SK-N-SH (cell line): Measurements from ENCODE around the gene CADM1. TPM values are rescaled to one million over a fixed set of nuclear protein-coding genes. Genes with fewer than 3 reads are reported as not detected.

Experiments used
- CTCF ChIA-PET: fragments of 300-600, 350-600 bp; formaldehyde crosslinking; extraction: SDS; loops from one replicate; lab custom pipeline; 2021; lab: Yijun Ruan, JAX
- POLR2A ChIA-PET: fragments of 350-600 bp; sonication (Branson Sonifier 250); formaldehyde crosslinking; extraction: SDS; loops from one replicate; lab custom pipeline; 2020; ENCODE audit warnings: antibody characterized with exemption, inconsistent platforms; lab: Yijun Ruan, JAX
- DNase-seq: peaks from one replicate; pipeline ENCODE4 v3.0.0; 2012
- H2AFZ ChIP-seq: fragments of 200-600 bp; sonication (generic); 2 replicates; pipeline ENCODE4 v1.8.1; 2016; ENCODE audit warnings: antibody characterized with exemption, mild to moderate bottlenecking, low read depth
- H3F3A ChIP-seq: fragments of 200-600 bp; sonication (generic); replicated peaks from 2 replicates; pipeline ENCODE3; 2016; ENCODE audit warnings: antibody characterized with exemption, mild to moderate bottlenecking; ENCODE audit not compliant: insufficient read depth
- H3K27ac ChIP-seq, 2 experiments: fragments of 200-500 bp in 1 of 2; fragments of 200-600 bp in 1 of 2; sonication (Bioruptor generic) in 1 of 2; sonication (generic), shearing (Covaris generic) in 1 of 2; 2 replicates each; pipeline versions ENCODE4 v1.5.1 to v1.6.1; 2014 to 2016; ENCODE audit warnings: low read depth in 2 of 2, inconsistent platforms in 1 of 2, low read length in 1 of 2, mild to moderate bottlenecking in 1 of 2, mixed read lengths in 1 of 2
- H3K27me3 ChIP-seq: fragments of 200-600 bp; sonication (generic), shearing (Covaris generic); 2 replicates; pipeline ENCODE4 v1.6.1; 2016; ENCODE audit warnings: mixed run types; ENCODE audit not compliant: insufficient read depth
- H3K36me3 ChIP-seq, 2 experiments: fragments of 200-500 bp in 1 of 2; fragments of 200-600 bp in 1 of 2; sonication (Bioruptor generic) in 1 of 2; sonication (generic) in 1 of 2; replicated peaks in 1 of 2; 2 replicates each; pipeline versions ENCODE3 to v1.5.1; 2014 to 2016; ENCODE audit warnings: low read length in 1 of 2, mild to moderate bottlenecking in 1 of 2; ENCODE audit not compliant: insufficient read depth in 2 of 2, control insufficient read depth in 1 of 2
- H3K4me1 ChIP-seq, 2 experiments: fragments of 200-500 bp in 1 of 2; fragments of 200-600 bp in 1 of 2; sonication (Bioruptor generic) in 1 of 2; sonication (generic), shearing (Covaris generic) in 1 of 2; 2 replicates each; pipeline versions ENCODE4 v1.5.1 to v1.6.1; 2014 to 2016; ENCODE audit warnings: low read depth in 1 of 2, low read length in 1 of 2, mixed run types in 1 of 2; ENCODE audit not compliant: insufficient read depth in 2 of 2, control insufficient read depth in 1 of 2
- H3K4me2 ChIP-seq: fragments of 200-600 bp; sonication (generic), shearing (Covaris generic); 2 replicates; pipeline ENCODE4 v1.6.1; 2017; ENCODE audit warnings: mixed run types
- H3K4me3 ChIP-seq, 2 experiments: fragments of 200-500 bp in 1 of 2; fragments of 200-600 bp in 1 of 2; sonication (Bioruptor generic) in 1 of 2; sonication (generic), shearing (Covaris generic) in 1 of 2; 2 replicates each; pipeline versions ENCODE4 v1.5.1 to v1.8.1; 2014 to 2016; ENCODE audit warnings: low read depth in 2 of 2, inconsistent platforms in 1 of 2, low read length in 1 of 2, mild to moderate bottlenecking in 1 of 2, mixed read lengths in 1 of 2, moderate library complexity in 1 of 2
- H3K79me2 ChIP-seq: fragments of 200-600 bp; sonication (generic); 2 replicates; pipeline ENCODE4 v1.8.1; 2017; ENCODE audit warnings: mild to moderate bottlenecking; ENCODE audit not compliant: insufficient read depth
- H3K9ac ChIP-seq: fragments of 200-600 bp; sonication (generic); 2 replicates; pipeline ENCODE4 v1.6.1; 2017; ENCODE audit warnings: mixed run types
- H3K9me2 ChIP-seq: fragments of 200-600 bp; sonication (generic); 2 replicates; pipeline ENCODE4 v1.6.1; 2017; ENCODE audit warnings: mixed run types
- H3K9me3 ChIP-seq: fragments of 200-600 bp; sonication (generic); 2 replicates; pipeline ENCODE4 v1.6.1; 2017; ENCODE audit warnings: mixed run types, mild to moderate bottlenecking, moderate library complexity
- H4K20me1 ChIP-seq: fragments of 200-600 bp; sonication (generic); 2 replicates; pipeline ENCODE4 v1.6.1; 2017; ENCODE audit warnings: mild to moderate bottlenecking, mixed run types; ENCODE audit not compliant: insufficient read depth
- CHD2 ChIP-seq: fragments of 150-350 bp; IDR thresholded peaks from 2 replicates; pipeline ENCODE4 v1.6.1; 2018; ENCODE audit warnings: low read length; ENCODE audit not compliant: partially characterized antibody
- CTCF ChIP-seq: fragments of 200-600 bp; sonication (generic); IDR thresholded peaks from 2 replicates; pipeline ENCODE4 v1.6.1; 2017; ENCODE audit warnings: antibody characterized with exemption, mild to moderate bottlenecking, moderate library complexity
- ELF1 ChIP-seq: IDR thresholded peaks from 2 replicates; pipeline ENCODE4 v1.4.0; 2012
- EP300 ChIP-seq, 2 experiments: IDR thresholded peaks; 2 replicates each; pipeline versions ENCODE4 v1.4.0 to v1.6.1; 2012; ENCODE audit warnings: borderline replicate concordance in 1 of 2, low read depth in 1 of 2, low read length in 1 of 2
- EZH2phosphoT487 ChIP-seq: fragments of 200-600 bp; sonication (generic); IDR thresholded peaks from 2 replicates; pipeline ENCODE4 v1.6.1; 2017; ENCODE audit warnings: low read depth, mixed run types, mild to moderate bottlenecking, antibody characterized with exemption, moderate library complexity, borderline replicate concordance
- FOSL2 ChIP-seq: IDR thresholded peaks from 2 replicates; pipeline ENCODE4 v1.4.0; 2012; ENCODE audit warnings: low read depth, mild to moderate bottlenecking, moderate library complexity, borderline replicate concordance
- FOXM1 ChIP-seq: IDR thresholded peaks from 2 replicates; pipeline ENCODE4 v1.4.0; 2012; ENCODE audit warnings: low read depth, mild to moderate bottlenecking
- GABPA ChIP-seq: IDR thresholded peaks from 2 replicates; pipeline ENCODE4 v1.4.0; 2012; ENCODE audit warnings: low read depth, mild to moderate bottlenecking
- GATA2 ChIP-seq: sonication (generic); formaldehyde crosslinking; IDR thresholded peaks from 2 replicates; pipeline ENCODE4 v1.5.0; 2020; ENCODE audit warnings: mild to moderate bottlenecking, missing genetic modification reagents
- JUND ChIP-seq: IDR thresholded peaks from 2 replicates; pipeline ENCODE4 v1.4.0; 2012
- MAX ChIP-seq: IDR thresholded peaks from 2 replicates; pipeline ENCODE4 v1.4.0; 2012; ENCODE audit warnings: low read depth
- MEF2A ChIP-seq: IDR thresholded peaks from 2 replicates; pipeline ENCODE4 v1.4.0; 2012; ENCODE audit warnings: low read depth, borderline replicate concordance
- MXI1 ChIP-seq: IDR thresholded peaks from 2 replicates; pipeline ENCODE4 v1.6.1; 2012; ENCODE audit warnings: mild to moderate bottlenecking, low read depth, low read length, improper control_type of control experiment
- NFIC ChIP-seq: IDR thresholded peaks from 2 replicates; pipeline ENCODE4 v1.4.0; 2012; ENCODE audit warnings: borderline replicate concordance
- NRF1 ChIP-seq: IDR thresholded peaks from 2 replicates; pipeline ENCODE4 v1.6.1; 2012; ENCODE audit warnings: low read depth, mild to moderate bottlenecking, low read length
- POLR2AphosphoS5 ChIP-seq: IDR thresholded peaks from 2 replicates; pipeline ENCODE4 v1.6.1; 2012; ENCODE audit warnings: low read depth, low read length
- RAD21 ChIP-seq: IDR thresholded peaks from 2 replicates; pipeline ENCODE4 v1.6.1; 2012; ENCODE audit warnings: mild to moderate bottlenecking, low read length
- RCOR1 ChIP-seq: fragments of 150-350 bp; IDR thresholded peaks from 2 replicates; pipeline ENCODE4 v1.6.1; 2017; ENCODE audit warnings: antibody characterized with exemption, low read length
- RFX5 ChIP-seq: IDR thresholded peaks from 2 replicates; pipeline ENCODE4 v1.6.1; 2012; ENCODE audit warnings: mild to moderate bottlenecking, improper control_type of control experiment, low read length
- RXRA ChIP-seq: IDR thresholded peaks from 2 replicates; pipeline ENCODE4 v1.4.0; 2012; ENCODE audit warnings: low read depth, mild to moderate bottlenecking, borderline replicate concordance
- SIN3A ChIP-seq: IDR thresholded peaks from 2 replicates; pipeline ENCODE4 v1.6.1; 2012; ENCODE audit warnings: low read depth, mild to moderate bottlenecking, low read length, moderate library complexity, borderline replicate concordance
- SMC3 ChIP-seq: IDR thresholded peaks from 2 replicates; pipeline ENCODE4 v1.6.1; 2012; ENCODE audit warnings: low read depth, low read length, improper control_type of control experiment
- TAF1 ChIP-seq: IDR thresholded peaks from 2 replicates; pipeline ENCODE4 v1.6.1; 2012; ENCODE audit warnings: low read depth, mild to moderate bottlenecking, low read length, moderate library complexity, borderline replicate concordance
- TCF12 ChIP-seq: IDR thresholded peaks from 2 replicates; pipeline ENCODE4 v1.4.0; 2012
- USF1 ChIP-seq: IDR thresholded peaks from 2 replicates; pipeline ENCODE4 v1.4.0; 2012; ENCODE audit warnings: low read depth, borderline replicate concordance
- YY1 ChIP-seq: IDR thresholded peaks from 2 replicates; pipeline ENCODE4 v1.4.0; 2012; ENCODE audit warnings: low read depth, mild to moderate bottlenecking
- WGBS: methylation state at CpG from one replicate; pipeline ENCODE4 v1.1.6; 2017; ENCODE audit warnings: low lambda C conversion rate; 5-methylcytosine and 5-hydroxymethylcytosine counted together
- polyA plus RNA-seq, 3 experiments: library from polyadenylated mRNA; depleted of rRNA; stranded (reverse); fragments of >200 nt; gene quantifications; 2 replicates each; pipeline ENCODE4 v1.2.3, GENCODE V29; 2012

The CADM1 gene
- polyA plus RNA-seq, 1 of the 3 experiments (the other 2 are of a cell fraction), result 7.9 TPM

- H3K36me3 ChIP-seq, result no peaks in the 10 kb centered on the region
- no peaks in the 10 kb centered on the region for H4K20me1 ChIP-seq
- no peaks in the 10 kb centered on the region for H3K27me3 ChIP-seq
- no peaks in the 10 kb centered on the region for H3F3A ChIP-seq
- H2AFZ ChIP-seq, result no peak overlapping the region
- POLR2A ChIA-PET, result no interaction called here
- H3K9me2 ChIP-seq, result no peaks in the 10 kb centered on the region
- CTCF ChIA-PET, result interaction anchor here (1.3 kb wide), 2 partner anchors 29 to 58 kb away, joined by 3 to 4 read pairs; no protein-coding TSS in a partner anchor
- no peak for DNase-seq
- H3K4me3 ChIP-seq, result no peak overlapping the region
- peaks cover 0 to 27% of the 10 kb centered on the region in 2 experiments; a peak in 2 of 4 replicates for H3K4me1 ChIP-seq
- H3K4me2 ChIP-seq, result no peak overlapping the region
- 77% methylated on average over 3 of the region's 3 CpGs for WGBS
- no peaks in the 10 kb centered on the region for H3K9me3 ChIP-seq
- TF ChIP-seq SIN3A (no peak), MAX (no peak), POLR2AphosphoS5 (no peak), ELF1 (no peak), TCF12 (no peak), JUND (no peak), GATA2 (CRISPR knock-in tag) (no peak), NRF1 (no peak), RXRA (no peak), YY1 (no peak), FOSL2 (no peak), SMC3 (no peak), EP300 (IDR thresholded peaks at IDR 0.05; ENCODE audit: borderline replicate concordance in 1 of 2, low read depth in 1 of 2, low read length in 1 of 2) (no peak)
- H3K79me2 ChIP-seq, result no peaks in the 10 kb centered on the region
- H3K27ac ChIP-seq, result no peak overlapping the region
- H3K9ac ChIP-seq, result no peak overlapping the region
These were observed 140.3 kb downstream of the CADM1 start for GRCh38 chr11:115363921-115364320.

GRCh38 chr11:115363426-115363825 lies 140.8 kb downstream of the CADM1 start:
- no peaks in the 10 kb centered on the region for H3K27me3 ChIP-seq
- no peaks in the 10 kb centered on the region for H3K9me3 ChIP-seq
- H3K36me3 ChIP-seq, result no peaks in the 10 kb centered on the region
- H4K20me1 ChIP-seq, result no peaks in the 10 kb centered on the region
- H3K4me2 ChIP-seq, result no peak overlapping the region
- H3K27ac ChIP-seq, result peak overlapping the region in 1 of 2 experiments; percentile 16; a peak in 1 of 4 replicates
- H3K9ac ChIP-seq, result no peak overlapping the region
- TF ChIP-seq GABPA, result no peak
- no peak for TF ChIP-seq RAD21
- TF ChIP-seq EZH2phosphoT487, result no peak
- no peak for TF ChIP-seq NRF1
- no peak for TF ChIP-seq JUND
- no peak for TF ChIP-seq MXI1
- TF ChIP-seq RCOR1, result no peak
- no peak for TF ChIP-seq RFX5
- TF ChIP-seq USF1, result no peak
- no peak for TF ChIP-seq ELF1
- no peak for TF ChIP-seq MEF2A
- no peak for TF ChIP-seq TAF1
- no peak for TF ChIP-seq NFIC
- TF ChIP-seq CTCF, result no peak
- no peak for TF ChIP-seq FOSL2
- TF ChIP-seq POLR2AphosphoS5, result no peak
- TF ChIP-seq FOXM1, result no peak
- TF ChIP-seq MAX, result no peak
- TF ChIP-seq CHD2, result no peak
- H3K79me2 ChIP-seq, result no peaks in the 10 kb centered on the region
- H3K9me2 ChIP-seq, result no peaks in the 10 kb centered on the region
- ChIA-PET CTCF (interaction anchor here (1.3 kb wide), 2 partner anchors 29 to 59 kb away, joined by 3 to 4 read pairs; no protein-coding TSS in a partner anchor), POLR2A (no interaction called here)
- WGBS, result 67% methylated on average over 2 of the region's 2 CpGs
- no peak overlapping the region for H2AFZ ChIP-seq
- H3K4me1 ChIP-seq, result peaks cover 0 to 27% of the 10 kb centered on the region in 2 experiments; a peak in 2 of 4 replicates
- DNase-seq, result no peak
- H3K4me3 ChIP-seq, result no peak overlapping the region
- H3F3A ChIP-seq, result no peaks in the 10 kb centered on the region
